GM20000 (cell line): Measurements from ENCODE around the gene CR1.
"Not testable (repeated sequence)": the region's sequence is repeated elsewhere in the genome, so short reads cannot be mapped to it uniquely, and the experiment has no call there.

Source experiments
- DNase-seq: peaks from one replicate; pipeline ENCODE4 v3.0.0; 2012; ENCODE audit warnings: low spot score
- TF ChIP-seq, protein P1 (sequence below): IDR thresholded peaks from 2 replicates; pipeline ENCODE4 v1.5.1; 2012; ENCODE audit warnings: mild to moderate bottlenecking, control low read depth; ENCODE audit errors: extremely low read depth, missing control alignments

CR1 gene

DNA sequence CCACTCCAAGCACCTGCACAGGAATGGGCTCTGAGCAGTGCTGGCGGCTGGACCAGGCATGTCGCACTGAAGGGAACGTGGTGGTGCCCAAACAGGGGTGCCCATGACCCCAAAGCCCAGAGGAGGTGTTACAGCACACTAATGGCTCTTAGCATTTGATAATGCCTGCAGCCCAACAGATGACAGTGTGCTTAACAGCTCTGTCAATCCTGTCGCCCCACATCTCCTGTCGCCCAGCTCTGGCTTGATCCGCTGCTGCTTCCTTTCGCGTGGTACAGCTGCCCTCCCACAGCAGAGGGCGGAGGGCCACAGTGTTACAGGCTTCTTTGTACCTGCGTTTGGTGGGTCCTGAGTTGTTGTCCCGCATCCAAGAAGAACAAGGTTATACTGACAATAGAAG, 116.8 kb downstream of the CR1 start:
- TF ChIP-seq, protein P1, sequence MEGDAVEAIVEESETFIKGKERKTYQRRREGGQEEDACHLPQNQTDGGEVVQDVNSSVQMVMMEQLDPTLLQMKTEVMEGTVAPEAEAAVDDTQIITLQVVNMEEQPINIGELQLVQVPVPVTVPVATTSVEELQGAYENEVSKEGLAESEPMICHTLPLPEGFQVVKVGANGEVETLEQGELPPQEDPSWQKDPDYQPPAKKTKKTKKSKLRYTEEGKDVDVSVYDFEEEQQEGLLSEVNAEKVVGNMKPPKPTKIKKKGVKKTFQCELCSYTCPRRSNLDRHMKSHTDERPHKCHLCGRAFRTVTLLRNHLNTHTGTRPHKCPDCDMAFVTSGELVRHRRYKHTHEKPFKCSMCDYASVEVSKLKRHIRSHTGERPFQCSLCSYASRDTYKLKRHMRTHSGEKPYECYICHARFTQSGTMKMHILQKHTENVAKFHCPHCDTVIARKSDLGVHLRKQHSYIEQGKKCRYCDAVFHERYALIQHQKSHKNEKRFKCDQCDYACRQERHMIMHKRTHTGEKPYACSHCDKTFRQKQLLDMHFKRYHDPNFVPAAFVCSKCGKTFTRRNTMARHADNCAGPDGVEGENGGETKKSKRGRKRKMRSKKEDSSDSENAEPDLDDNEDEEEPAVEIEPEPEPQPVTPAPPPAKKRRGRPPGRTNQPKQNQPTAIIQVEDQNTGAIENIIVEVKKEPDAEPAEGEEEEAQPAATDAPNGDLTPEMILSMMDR: no peak

GRCh38 chr1:207619871-207620542, 124.0 kb downstream of the CR1 start:
- TF ChIP-seq, protein P1: peak; percentile 58
- DNase-seq: peak; percentile 58

More for the DNA sequence above, 116.8 kb downstream of the CR1 start:
- no peak for DNase-seq

DNA sequence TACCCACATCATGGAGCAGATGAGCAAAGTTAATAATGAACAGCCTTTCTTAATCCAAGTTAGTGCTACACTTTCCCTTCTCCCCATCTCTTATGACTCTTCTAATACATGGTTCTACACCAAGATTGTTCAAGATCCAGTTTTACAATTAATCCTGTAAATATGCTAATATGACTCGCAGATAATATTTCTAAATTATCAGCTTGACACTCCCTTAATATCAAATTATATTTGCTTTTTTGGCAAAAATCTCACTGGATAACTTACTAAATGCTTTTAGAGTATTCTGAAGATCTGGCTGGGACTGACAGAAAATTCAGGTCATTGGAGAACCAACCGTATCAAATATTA, 124.6 kb downstream of the CR1 start:
- TF ChIP-seq, protein P1: no peak
- no peak for DNase-seq

- not testable (repeated sequence) for DNase-seq
Measured at GRCh38 chr1:207625504-207626071, 129.6 kb downstream of the CR1 start.

GRCh38 chr1:207626972-207627337, 131.0 kb downstream of the CR1 start:
- TF ChIP-seq, protein P1: no peak
- no peak for DNase-seq

- TF ChIP-seq, protein P1: no peak
- no peak for DNase-seq
Measured at GRCh38 chr1:207627496-207627895, 131.5 kb downstream of the CR1 start.

DNA sequence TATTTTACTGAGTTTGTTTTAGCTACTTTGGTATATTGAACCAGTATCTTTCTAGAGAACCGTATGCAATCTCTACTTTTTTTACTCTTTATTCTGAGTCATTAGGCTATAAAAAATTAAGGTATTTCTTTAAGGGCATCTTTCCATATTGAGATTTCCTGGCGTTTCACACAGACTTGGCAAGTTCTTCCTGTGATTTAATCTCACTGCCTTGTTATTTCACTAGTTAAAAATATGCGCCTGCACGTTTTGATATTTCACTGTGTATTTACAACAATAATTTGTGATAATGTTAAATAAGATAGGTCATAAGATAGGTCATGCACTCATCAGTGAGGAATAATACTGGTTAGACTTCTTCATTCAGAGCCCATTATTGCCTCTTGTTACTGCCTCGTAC, 132.8 kb downstream of the CR1 start:
- no peak for DNase-seq
- TF ChIP-seq, protein P1: no peak

GRCh38 chr1:207631137-207631536, 135.2 kb downstream of the CR1 start:
- TF ChIP-seq, protein P1: no peak
- DNase-seq: no peak
